ENCODE measurements around the gene MB.

Gene MB

DNA sequence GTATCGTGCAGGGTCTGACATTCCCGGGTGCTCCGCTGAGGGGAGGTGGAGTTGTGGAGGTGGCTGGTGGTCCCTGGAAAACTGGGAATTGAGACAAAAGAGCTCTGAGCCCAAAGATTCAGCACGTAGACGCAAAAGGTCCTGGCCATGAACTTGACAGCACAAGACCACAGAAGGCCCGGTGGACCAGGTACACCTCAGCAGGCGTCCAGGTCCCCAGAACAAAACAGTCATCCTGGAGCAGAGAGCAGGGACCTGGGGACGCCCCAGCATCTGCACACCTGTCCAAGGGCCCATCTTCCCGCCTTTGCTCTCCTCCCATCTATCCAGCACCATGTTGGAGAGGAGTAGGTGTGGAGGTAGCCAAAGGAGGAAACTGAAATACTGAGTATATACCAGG, 13.8 kb upstream of the MB start:
- H3K36me3 ChIP-seq (ENCODE audit: control insufficient read depth in 2 of 2, insufficient read depth in 1 of 2, low read length in 2 of 2) = no peaks in the 10 kb centered on the region
- H3K27ac ChIP-seq (ENCODE audit: extremely low read depth, low read depth, low read length) = no peak overlapping the region
- POLR2A ChIA-PET = no interaction called here
- no peak for TF ChIP-seq ZNF274 (IDR thresholded peaks at IDR 0.05; ENCODE audit: low read length)
- no peak for TF ChIP-seq ZNF274 (tag by site-specific recombination; IDR thresholded peaks at IDR 0.05; ENCODE audit: borderline replicate concordance)
- TF ChIP-seq ZNF423 (tag by site-specific recombination; IDR thresholded peaks at IDR 0.05) = no peak
- no peak for TF ChIP-seq ZNF707 (tag by site-specific recombination; IDR thresholded peaks at IDR 0.05)
- TF ChIP-seq ZNF140 (tag by site-specific recombination; IDR thresholded peaks at IDR 0.05) = no peak
- CTCF ChIA-PET = interaction anchor here (0.8 to 1.9 kb wide), 24 partner anchors 8 to 555 kb away, joined by 3 to 8 read pairs (median 4); no protein-coding TSS in a partner anchor
- no peak overlapping the region for H3K4me3 ChIP-seq (ENCODE audit: low read depth, low read length)
- H3K9me3 ChIP-seq (ENCODE audit: control insufficient read depth, insufficient read depth, low read depth, low read length) = no peaks in the 10 kb centered on the region
- no peaks in the 10 kb centered on the region for H3K4me1 ChIP-seq (ENCODE audit: control insufficient read depth, insufficient read depth, low read length)

DNA sequence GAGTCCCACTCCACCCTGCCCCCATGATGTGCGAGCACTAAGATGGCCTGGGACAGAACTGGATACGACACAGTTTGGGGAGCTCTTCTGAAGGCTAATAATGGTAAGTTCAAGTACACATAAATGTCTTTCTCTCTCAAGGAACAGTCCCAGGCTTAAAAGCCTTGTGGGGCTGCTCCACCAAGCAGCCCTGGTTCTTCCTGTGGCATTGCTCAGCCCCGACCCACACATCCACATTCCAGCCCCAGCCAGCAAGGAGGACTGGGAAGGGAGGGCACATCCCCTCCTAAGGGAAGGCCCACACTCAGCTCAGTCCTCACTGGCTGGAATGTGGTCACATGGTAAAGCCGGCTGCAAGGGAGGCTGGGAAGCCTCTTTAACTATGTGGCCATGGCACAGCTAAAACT, 13.3 kb upstream of the MB start:
- no peak overlapping the region for H3K27ac ChIP-seq (ENCODE audit: extremely low read depth, low read depth, low read length)
- CTCF ChIA-PET = interaction anchor here (0.5 to 1.7 kb wide), 11 partner anchors 9 to 506 kb away, joined by 3 to 8 read pairs (median 4); no protein-coding TSS in a partner anchor
- H3K36me3 ChIP-seq (ENCODE audit: control insufficient read depth in 2 of 2, insufficient read depth in 1 of 2, low read length in 2 of 2) = no peaks in the 10 kb centered on the region
- no peaks in the 10 kb centered on the region for H3K9me3 ChIP-seq (ENCODE audit: control insufficient read depth, insufficient read depth, low read depth, low read length)
- no peaks in the 10 kb centered on the region for H3K4me1 ChIP-seq (ENCODE audit: control insufficient read depth, insufficient read depth, low read length)
- H3K4me3 ChIP-seq (ENCODE audit: low read depth, low read length) = no peak overlapping the region
- POLR2A ChIA-PET = no interaction called here
- TF ChIP-seq ZNF785 (tag by site-specific recombination; IDR thresholded peaks at IDR 0.05) (no peak), ZNF837 (tag by site-specific recombination; IDR thresholded peaks at IDR 0.05) (no peak), ZSCAN30 (tag by site-specific recombination; IDR thresholded peaks at IDR 0.05) (no peak), ZBTB8A (tag by site-specific recombination; IDR thresholded peaks at IDR 0.05) (no peak), GFI1B (tag by site-specific recombination; IDR thresholded peaks at IDR 0.05) (no peak), SCRT1 (tag by site-specific recombination; IDR thresholded peaks at IDR 0.05; ENCODE audit: borderline replicate concordance) (no peak), ZNF549 (tag by site-specific recombination; IDR thresholded peaks at IDR 0.05) (no peak), ZNF521 (tag by site-specific recombination; IDR thresholded peaks at IDR 0.05) (no peak), ZNF473 (tag by site-specific recombination; IDR thresholded peaks at IDR 0.05) (no peak), ZNF214 (tag by site-specific recombination; IDR thresholded peaks at IDR 0.05; ENCODE audit: borderline replicate concordance) (no peak), ZNF596 (tag by site-specific recombination; IDR thresholded peaks at IDR 0.05) (no peak), ZNF350 (tag by site-specific recombination; IDR thresholded peaks at IDR 0.05) (no peak), SP2 (tag by site-specific recombination; IDR thresholded peaks at IDR 0.05) (no peak)
- TF ChIP-seq, protein P1, sequence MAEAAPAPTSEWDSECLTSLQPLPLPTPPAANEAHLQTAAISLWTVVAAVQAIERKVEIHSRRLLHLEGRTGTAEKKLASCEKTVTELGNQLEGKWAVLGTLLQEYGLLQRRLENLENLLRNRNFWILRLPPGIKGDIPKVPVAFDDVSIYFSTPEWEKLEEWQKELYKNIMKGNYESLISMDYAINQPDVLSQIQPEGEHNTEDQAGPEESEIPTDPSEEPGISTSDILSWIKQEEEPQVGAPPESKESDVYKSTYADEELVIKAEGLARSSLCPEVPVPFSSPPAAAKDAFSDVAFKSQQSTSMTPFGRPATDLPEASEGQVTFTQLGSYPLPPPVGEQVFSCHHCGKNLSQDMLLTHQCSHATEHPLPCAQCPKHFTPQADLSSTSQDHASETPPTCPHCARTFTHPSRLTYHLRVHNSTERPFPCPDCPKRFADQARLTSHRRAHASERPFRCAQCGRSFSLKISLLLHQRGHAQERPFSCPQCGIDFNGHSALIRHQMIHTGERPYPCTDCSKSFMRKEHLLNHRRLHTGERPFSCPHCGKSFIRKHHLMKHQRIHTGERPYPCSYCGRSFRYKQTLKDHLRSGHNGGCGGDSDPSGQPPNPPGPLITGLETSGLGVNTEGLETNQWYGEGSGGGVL (tag by site-specific recombination; IDR thresholded peaks at IDR 0.05) = no peak
- TF ChIP-seq, protein P2, sequence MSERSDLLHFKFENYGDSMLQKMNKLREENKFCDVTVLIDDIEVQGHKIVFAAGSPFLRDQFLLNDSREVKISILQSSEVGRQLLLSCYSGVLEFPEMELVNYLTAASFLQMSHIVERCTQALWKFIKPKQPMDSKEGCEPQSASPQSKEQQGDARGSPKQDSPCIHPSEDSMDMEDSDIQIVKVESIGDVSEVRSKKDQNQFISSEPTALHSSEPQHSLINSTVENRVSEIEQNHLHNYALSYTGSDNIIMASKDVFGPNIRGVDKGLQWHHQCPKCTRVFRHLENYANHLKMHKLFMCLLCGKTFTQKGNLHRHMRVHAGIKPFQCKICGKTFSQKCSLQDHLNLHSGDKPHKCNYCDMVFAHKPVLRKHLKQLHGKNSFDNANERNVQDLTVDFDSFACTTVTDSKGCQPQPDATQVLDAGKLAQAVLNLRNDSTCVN (tag by site-specific recombination; optimal IDR thresholded peaks at IDR 0.05) = no peak

Data from HEK293 (cell line).